ENCODE data around the gene ENPP7.

The ENPP7 gene

DNA sequence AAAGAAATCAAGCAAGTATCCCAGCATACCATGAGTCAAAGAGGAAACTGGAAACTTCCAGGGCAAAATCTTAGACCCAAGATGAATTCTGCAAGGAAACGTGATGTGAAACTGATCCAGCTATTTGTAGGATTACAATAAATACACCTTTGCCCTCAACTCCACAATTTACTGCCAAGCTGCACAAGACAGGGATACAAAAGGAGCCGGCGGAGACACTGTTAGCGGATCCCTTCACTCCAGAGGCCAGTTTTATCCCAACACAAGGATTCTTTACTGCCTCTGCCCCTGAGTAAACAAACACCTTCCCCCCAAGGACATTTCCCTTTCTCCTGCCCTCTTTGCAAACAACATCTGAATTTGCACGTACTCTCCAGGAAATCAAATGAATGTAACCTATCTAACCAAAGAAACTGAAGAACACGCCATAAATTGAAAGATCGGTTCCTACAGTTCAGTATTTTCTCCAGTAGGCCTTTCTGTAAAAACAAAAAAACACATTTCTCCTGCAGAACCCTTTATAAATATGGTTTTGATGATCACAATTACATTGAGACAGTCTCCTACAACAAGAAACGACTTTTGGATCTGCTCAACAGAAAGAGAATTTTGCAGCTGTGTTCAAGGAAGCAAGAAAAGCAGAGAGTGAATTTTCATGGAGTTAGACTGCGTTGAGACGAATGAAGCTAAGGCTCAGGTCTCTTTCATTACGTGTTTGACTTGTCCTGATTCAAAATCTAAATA is 45.8 kb downstream of the ENPP7 start (continued):
- TF ChIP-seq ZNF561 (tag by site-specific recombination; IDR thresholded peaks at IDR 0.05; ENCODE audit: borderline replicate concordance) (peak; percentile 76; the same call in 1 of the 2 replicates), ZBTB48 (tag by site-specific recombination; IDR thresholded peaks at IDR 0.05) (peak; percentile 56; the same call in 1 of the 2 replicates), ZBTB20 (tag by site-specific recombination; IDR thresholded peaks at IDR 0.05) (peak; percentile 30; the same call in 1 of the 2 replicates), KLF7 (tag by site-specific recombination; IDR thresholded peaks at IDR 0.05; ENCODE audit: borderline replicate concordance) (no peak), ZNF48 (tag by site-specific recombination; IDR thresholded peaks at IDR 0.05) (no peak), GLIS2 (tag by site-specific recombination; IDR thresholded peaks at IDR 0.05) (no peak), ZNF701 (tag by site-specific recombination; IDR thresholded peaks at IDR 0.05) (no peak), IKZF3 (tag by site-specific recombination; IDR thresholded peaks at IDR 0.05) (peak; percentile 51; the same call in 1 of the 2 replicates), ZBTB21 (tag by site-specific recombination; IDR thresholded peaks at IDR 0.05) (no peak), SP7 (tag by site-specific recombination; IDR thresholded peaks at IDR 0.05) (peak; percentile 76), FEZF1 (tag by site-specific recombination; IDR thresholded peaks at IDR 0.05) (peak; percentile 65), OSR2 (tag by site-specific recombination; IDR thresholded peaks at IDR 0.05) (peak; percentile 35; the same call in 1 of the 2 replicates), ZBTB7A (tag by site-specific recombination; IDR thresholded peaks at IDR 0.05; ENCODE audit: low read depth) (no peak), ZNF175 (tag by site-specific recombination; IDR thresholded peaks at IDR 0.05) (no peak), PRDM2 (tag by site-specific recombination; IDR thresholded peaks at IDR 0.05; ENCODE audit: borderline replicate concordance) (no peak), ZIC2 (tag by site-specific recombination; IDR thresholded peaks at IDR 0.05) (no peak)
- TF ChIP-seq, protein P1, sequence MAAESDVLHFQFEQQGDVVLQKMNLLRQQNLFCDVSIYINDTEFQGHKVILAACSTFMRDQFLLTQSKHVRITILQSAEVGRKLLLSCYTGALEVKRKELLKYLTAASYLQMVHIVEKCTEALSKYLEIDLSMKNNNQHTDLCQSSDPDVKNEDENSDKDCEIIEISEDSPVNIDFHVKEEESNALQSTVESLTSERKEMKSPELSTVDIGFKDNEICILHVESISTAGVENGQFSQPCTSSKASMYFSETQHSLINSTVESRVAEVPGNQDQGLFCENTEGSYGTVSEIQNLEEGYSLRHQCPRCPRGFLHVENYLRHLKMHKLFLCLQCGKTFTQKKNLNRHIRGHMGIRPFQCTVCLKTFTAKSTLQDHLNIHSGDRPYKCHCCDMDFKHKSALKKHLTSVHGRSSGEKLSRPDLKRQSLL (tag by site-specific recombination; IDR thresholded peaks at IDR 0.05), result no peak

DNA sequence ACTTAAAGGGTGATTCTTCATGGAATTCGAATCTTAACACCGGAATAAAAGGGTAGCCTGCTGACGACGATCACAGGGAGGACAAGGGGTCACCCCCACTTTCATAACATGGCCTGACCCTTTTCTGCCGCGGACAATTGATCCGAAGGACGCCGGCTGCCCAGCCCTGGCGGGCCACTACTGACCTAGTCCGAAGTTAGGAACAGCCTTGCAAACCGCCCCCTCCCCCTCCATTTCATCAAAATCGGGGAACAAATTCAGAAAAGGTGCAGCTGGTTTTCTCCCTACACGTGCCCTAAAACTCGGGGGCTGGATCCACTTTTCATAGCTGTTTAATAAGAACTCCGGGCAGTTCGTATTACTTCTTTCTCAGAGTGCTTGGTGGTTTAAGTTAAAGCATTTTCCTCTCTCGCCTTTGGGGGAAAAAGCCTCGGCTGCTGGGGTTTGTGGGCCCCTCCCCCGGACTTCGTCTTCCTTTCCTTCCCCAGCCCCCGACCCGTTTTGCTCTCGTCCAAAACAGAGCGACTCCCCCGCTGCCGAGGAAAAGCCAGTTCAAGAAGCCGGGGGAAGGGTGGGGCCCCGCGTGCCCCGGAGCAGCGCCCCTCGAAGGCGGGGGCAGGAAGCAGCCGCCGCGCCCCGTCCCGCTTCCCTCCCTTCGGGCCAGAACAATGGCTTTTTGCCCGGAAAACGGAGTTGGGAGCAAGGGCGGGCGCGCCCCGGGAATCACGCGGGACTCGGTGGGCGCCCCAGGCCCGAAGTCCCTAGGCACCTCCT is 46.6 kb downstream of the ENPP7 start:
- H3K4me1 ChIP-seq (ENCODE audit: control insufficient read depth, insufficient read depth, low read length), result peaks cover 21% of the 10 kb centered on the region
- H3K9me3 ChIP-seq (ENCODE audit: control insufficient read depth, insufficient read depth, low read depth, low read length), result no peaks in the 10 kb centered on the region
- peaks cover 9 to 30% of the 10 kb centered on the region in 2 experiments; a peak in 2 of 3 replicates for H3K36me3 ChIP-seq (ENCODE audit: control insufficient read depth in 2 of 2, insufficient read depth in 1 of 2, low read length in 2 of 2)
- peak overlapping the region; percentile 46 for H3K4me3 ChIP-seq (ENCODE audit: low read depth, low read length)
- peak overlapping the region; percentile 78 for H3K27ac ChIP-seq (ENCODE audit: extremely low read depth, low read depth, low read length)
- ChIA-PET CTCF (interaction anchor here (0.7 to 3.6 kb wide), 12 partner anchors 10 to 303 kb away, joined by 3 to 31 read pairs (median 5); no protein-coding TSS in a partner anchor), POLR2A (interaction anchor here (1.1 to 2.7 kb wide), 3 partner anchors 15 to 20 kb away, joined by 3 to 17 read pairs (median 8); partner anchors contain the start of gene CBX8)
- TF ChIP-seq, protein P2, sequence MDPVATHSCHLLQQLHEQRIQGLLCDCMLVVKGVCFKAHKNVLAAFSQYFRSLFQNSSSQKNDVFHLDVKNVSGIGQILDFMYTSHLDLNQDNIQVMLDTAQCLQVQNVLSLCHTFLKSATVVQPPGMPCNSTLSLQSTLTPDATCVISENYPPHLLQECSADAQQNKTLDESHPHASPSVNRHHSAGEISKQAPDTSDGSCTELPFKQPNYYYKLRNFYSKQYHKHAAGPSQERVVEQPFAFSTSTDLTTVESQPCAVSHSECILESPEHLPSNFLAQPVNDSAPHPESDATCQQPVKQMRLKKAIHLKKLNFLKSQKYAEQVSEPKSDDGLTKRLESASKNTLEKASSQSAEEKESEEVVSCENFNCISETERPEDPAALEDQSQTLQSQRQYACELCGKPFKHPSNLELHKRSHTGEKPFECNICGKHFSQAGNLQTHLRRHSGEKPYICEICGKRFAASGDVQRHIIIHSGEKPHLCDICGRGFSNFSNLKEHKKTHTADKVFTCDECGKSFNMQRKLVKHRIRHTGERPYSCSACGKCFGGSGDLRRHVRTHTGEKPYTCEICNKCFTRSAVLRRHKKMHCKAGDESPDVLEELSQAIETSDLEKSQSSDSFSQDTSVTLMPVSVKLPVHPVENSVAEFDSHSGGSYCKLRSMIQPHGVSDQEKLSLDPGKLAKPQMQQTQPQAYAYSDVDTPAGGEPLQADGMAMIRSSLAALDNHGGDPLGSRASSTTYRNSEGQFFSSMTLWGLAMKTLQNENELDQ (tag by site-specific recombination; IDR thresholded peaks at IDR 0.05; ENCODE audit: low read depth), result no peak
- TF ChIP-seq IKZF3 (tag by site-specific recombination; IDR thresholded peaks at IDR 0.05) (peak; percentile 61; the same call in 1 of the 2 replicates), SP2 (tag by site-specific recombination; IDR thresholded peaks at IDR 0.05) (peak; percentile 74), ZFHX2 (tag by site-specific recombination; conservative IDR thresholded peaks at IDR 0.05) (peak; percentile 84), ZNF623 (tag by site-specific recombination; IDR thresholded peaks at IDR 0.05) (no peak), EGR2 (tag by site-specific recombination; IDR thresholded peaks at IDR 0.05; ENCODE audit: low read depth) (peak; percentile 65), ZNF174 (tag by site-specific recombination; IDR thresholded peaks at IDR 0.05) (no peak), ZXDB (tag by site-specific recombination; IDR thresholded peaks at IDR 0.05) (no peak; the same call in 1 of the 2 replicates), GLIS2 (tag by site-specific recombination; IDR thresholded peaks at IDR 0.05) (peak; percentile 63), ZNF394 (tag by site-specific recombination; IDR thresholded peaks at IDR 0.05; ENCODE audit: borderline replicate concordance) (peak; percentile 26; the same call in 1 of the 2 replicates)

Measured in HEK293 (cell line).